Embryonic facial prominence (tissue), 1 donor: ENCODE results near the gene MPST.
A peak's percentile ranks its signal among the peaks of the same experiment; 100 is the strongest.
"Not testable (repeated sequence)": the region's sequence is repeated elsewhere in the genome, so short reads cannot be mapped to it uniquely, and the experiment has no call there.

Experiments
- DNase-seq: peaks from one replicate; pipeline ENCODE4 v3.0.0-alpha.2; 2016; ENCODE audit errors: extremely low spot score

MPST gene

GRCh38 chr22:37019309-37020191 lies at the start of gene MPST, which contains the start of gene TST:
Gene MPST (plus strand): TSS chr22:37019742. CDS start chr22:37019837, 95 bp downstream.
Gene TST (minus strand): TSS chr22:37019447. CDS start chr22:37018732, 715 bp downstream.
- no peak for DNase-seq

GRCh38 chr22:36971341-36972125 lies 48.0 kb upstream of the MPST start:
- DNase-seq, result no peak

- DNase-seq, result no peak
Observed at GRCh38 chr22:36976606-36977005, 42.9 kb upstream of the MPST start.

- DNase-seq, result no peak
Observed at GRCh38 chr22:36977401-36977861, 42.1 kb upstream of the MPST start.

GRCh38 chr22:36977947-36978660 lies 41.4 kb upstream of the MPST start:
- peak; percentile 87 for DNase-seq

GRCh38 chr22:36979016-36979910 lies 40.3 kb upstream of the MPST start:
- no peak for DNase-seq

GRCh38 chr22:36981247-36981775 lies 38.2 kb upstream of the MPST start:
- no peak for DNase-seq

- no peak for DNase-seq
Observed at GRCh38 chr22:36982136-36982535, 37.4 kb upstream of the MPST start.

GRCh38 chr22:36985211-36985889 lies 34.2 kb upstream of the MPST start:
- DNase-seq, result no peak

GRCh38 chr22:36986242-36986821 lies 33.2 kb upstream of the MPST start:
- DNase-seq, result no peak

- DNase-seq, result no peak
Observed at GRCh38 chr22:36988075-36988832, 31.3 kb upstream of the MPST start.

GRCh38 chr22:36989012-36989411 lies 30.5 kb upstream of the MPST start:
- DNase-seq, result not testable (repeated sequence)

- DNase-seq, result no peak
Observed at GRCh38 chr22:36990457-36990856, 29.1 kb upstream of the MPST start.

- DNase-seq, result no peak
Observed at GRCh38 chr22:36991206-36991605, 28.3 kb upstream of the MPST start.

- DNase-seq, result no peak
Observed at GRCh38 chr22:36997746-36998145, 21.8 kb upstream of the MPST start.

GRCh38 chr22:36998620-36999351 lies 20.8 kb upstream of the MPST start:
- no peak for DNase-seq

GRCh38 chr22:36999463-36999862 lies 20.1 kb upstream of the MPST start:
- no peak for DNase-seq
